Fibroblast of villous mesenchyme (primary cell): ENCODE results near the gene CCL13. TPM values are rescaled to one million over a fixed set of nuclear protein-coding genes. Genes with fewer than 3 reads are reported as not detected.

ENCODE experiments used
- DNase-seq: peaks from one replicate; pipeline ENCODE4 v3.0.0-alpha.2; 2010; ENCODE audit warnings: low read depth
- H3K4me3 ChIP-seq: 2 replicates; pipeline ENCODE4 v1.5.1; 2011; ENCODE audit warnings: low read depth, mild to moderate bottlenecking, low read length
- CTCF ChIP-seq: IDR thresholded peaks from 2 replicates; pipeline ENCODE4 v1.5.1; 2012; ENCODE audit warnings: low read depth, mild to moderate bottlenecking, low read length; ENCODE audit not compliant: insufficient read depth
- total RNA-seq: library from RNA; depleted of rRNA; stranded (reverse); fragments of >200 nt; gene quantifications from 2 replicates; pipeline ENCODE4 v1.2.3, GENCODE V29; 2012

Gene CCL13
- total RNA-seq, 1 donor, result not detected

GRCh38 chr17:34386697-34387550, 30.6 kb downstream of the CCL13 start:
- TF ChIP-seq CTCF, result no peak
- no peak overlapping the region for H3K4me3 ChIP-seq
- no peak for DNase-seq

- H3K4me3 ChIP-seq, result no peak overlapping the region
- no peak for TF ChIP-seq CTCF
- no peak for DNase-seq
Measured at GRCh38 chr17:34387566-34387965, 31.3 kb downstream of the CCL13 start.

- TF ChIP-seq CTCF, result no peak
Measured at GRCh38 chr17:34389126-34389750, 33.0 kb downstream of the CCL13 start.

GRCh38 chr17:34390649-34391048, 34.4 kb downstream of the CCL13 start:
- no peak overlapping the region for H3K4me3 ChIP-seq
- TF ChIP-seq CTCF, result no peak
- DNase-seq, result no peak

More at GRCh38 chr17:34389126-34389750, 33.0 kb downstream of the CCL13 start:
- H3K4me3 ChIP-seq, result no peak overlapping the region
- DNase-seq, result no peak

GRCh38 chr17:34391241-34391640, 35.0 kb downstream of the CCL13 start:
- TF ChIP-seq CTCF, result no peak
- no peak for DNase-seq
- no peak overlapping the region for H3K4me3 ChIP-seq

- no peak for TF ChIP-seq CTCF
Measured at GRCh38 chr17:34393401-34393800, 37.1 kb downstream of the CCL13 start.

More at GRCh38 chr17:34393401-34393800, 37.1 kb downstream of the CCL13 start:
- DNase-seq, result no peak
- no peak overlapping the region for H3K4me3 ChIP-seq
